PC-3 (cell line): ENCODE data around the gene ZNF621. TPM values are rescaled to one million over a fixed set of nuclear protein-coding genes. Genes with fewer than 3 reads are reported as not detected.
A peak's percentile ranks its signal among the peaks of the same experiment; 100 is the strongest.

Source experiments
- ATAC-seq: fragments of 200-7000 bp; cut with Tn5 transposase; 2 replicates; pipeline ENCODE4 v1.9.1; 2020; ENCODE audit warnings: mild to moderate bottlenecking, moderate library complexity
- BruUV-seq: library from RNA; stranded (reverse); fragments of 400-500 nt; replicated peaks from 2 replicates; lab custom pipeline; 2021; lab: Mats Ljungman, UMichigan
- CTCF ChIA-PET: fragments of 300-600 bp; sonication (Branson Sonifier 250); formaldehyde crosslinking; loops from one replicate; lab custom pipeline; 2022; ENCODE audit warnings: antibody characterized with exemption; lab: Charles Lee
- POLR2A ChIA-PET: fragments of 300-600 bp; sonication (Branson Sonifier 250); formaldehyde crosslinking; loops from one replicate; lab custom pipeline; 2022; ENCODE audit warnings: antibody characterized with exemption; ENCODE audit not compliant: unreplicated experiment; lab: Charles Lee
- DNase-seq: peaks from one replicate; pipeline ENCODE4 v3.0.0-alpha.2; 2015
- H2AFZ ChIP-seq: fragments of 300-600 bp; sonication (generic); 2 replicates; pipeline ENCODE4 v1.6.0; 2016; ENCODE audit warnings: antibody characterized with exemption, low read length
- H3F3A ChIP-seq: fragments of 300-600 bp; sonication (generic); one replicate; pipeline ENCODE4 v1.6.0; 2017; ENCODE audit warnings: antibody characterized with exemption, low read length, control low read depth, mild to moderate bottlenecking; ENCODE audit not compliant: unreplicated experiment
- H3K27ac ChIP-seq: fragments of 300-600 bp; sonication (generic); 2 replicates; pipeline ENCODE4 v1.5.1; 2016; ENCODE audit warnings: mild to moderate bottlenecking, low read length
- H3K27me3 ChIP-seq: fragments of 300-600 bp; sonication (generic); 2 replicates; pipeline ENCODE4 v1.6.1; 2016; ENCODE audit warnings: low read length, mixed read lengths
- H3K36me3 ChIP-seq: fragments of 300-600 bp; sonication (generic); 2 replicates; pipeline ENCODE4 v1.6.1; 2016; ENCODE audit warnings: low read depth, mixed run types, low read length, mixed read lengths
- H3K4me1 ChIP-seq: fragments of 300-600 bp; sonication (generic); 2 replicates; pipeline ENCODE4 v1.5.1; 2016; ENCODE audit warnings: low read length; ENCODE audit not compliant: insufficient read depth
- H3K4me2 ChIP-seq: fragments of 300-600 bp; sonication (generic); 2 replicates; pipeline ENCODE4 v1.6.0; 2016; ENCODE audit warnings: low read length
- H3K4me3 ChIP-seq: fragments of 300-600 bp; sonication (generic); 2 replicates; pipeline ENCODE4 v1.5.1; 2016; ENCODE audit warnings: mild to moderate bottlenecking, low read length, mixed read lengths
- H3K79me2 ChIP-seq: fragments of 300-600 bp; sonication (generic); 2 replicates; pipeline ENCODE4 v1.6.1; 2017; ENCODE audit warnings: low read length, mixed read lengths
- H3K9ac ChIP-seq: fragments of 300-600 bp; sonication (generic); 2 replicates; pipeline ENCODE4 v1.6.0; 2016; ENCODE audit warnings: mild to moderate bottlenecking, low read length
- H3K9me2 ChIP-seq: fragments of 300-600 bp; sonication (generic); replicated peaks from 2 replicates; pipeline ENCODE4 v1.6.1; 2016; ENCODE audit warnings: mixed run types, low read length, mixed read lengths
- H3K9me3 ChIP-seq: fragments of 300-600 bp; sonication (generic); 2 replicates; pipeline ENCODE4 v1.6.1; 2016; ENCODE audit warnings: low read length, mixed read lengths
- H4K20me1 ChIP-seq: fragments of 300-600 bp; sonication (generic); 2 replicates; pipeline ENCODE4 v1.6.1; 2016; ENCODE audit warnings: low read length, mixed read lengths
- CTCF ChIP-seq: fragments of 300-600 bp; sonication (generic); conservative IDR thresholded peaks from 2 replicates; pipeline ENCODE4 v1.5.1; 2017; ENCODE audit warnings: antibody characterized with exemption, low read depth, mild to moderate bottlenecking, low read length
- EZH2 ChIP-seq: fragments of 300-600 bp; sonication (generic); IDR thresholded peaks from one replicate; pipeline ENCODE4 v1.6.1; 2017; ENCODE audit warnings: antibody characterized with exemption, mild to moderate bottlenecking, low read length; ENCODE audit not compliant: unreplicated experiment
- EZH2phosphoT487 ChIP-seq: fragments of 300-600 bp; sonication (generic); IDR thresholded peaks from 2 replicates; pipeline ENCODE4 v1.6.1; 2018; ENCODE audit warnings: mild to moderate bottlenecking, antibody characterized with exemption, low read length, borderline replicate concordance
- intact Hi-C: fragments of 100-400 bp; cut with micrococcal nuclease; formaldehyde crosslinking; loops from 2 replicates; pipeline ENCODE4 v1.9.0; 2023
- total RNA-seq: library from RNA; depleted of rRNA; stranded (reverse); fragments of >200 nt; gene quantifications from 2 replicates; pipeline ENCODE4 v1.2.3, GENCODE V29; 2014

ZNF621 gene
- total RNA-seq, 1 experiment from 2014 or later: 17.0 TPM

- BruUV-seq: no TSS peak
- Histone ChIP-seq H2AFZ (no peak overlapping the region), H3K9me2 (no peaks in the 10 kb centered on the region), H3K9ac (no peak overlapping the region), H3K79me2 (no peaks in the 10 kb centered on the region), H3K4me3 (no peak overlapping the region), H3F3A (no peaks in the 10 kb centered on the region), H3K27me3 (no peaks in the 10 kb centered on the region), H4K20me1 (no peaks in the 10 kb centered on the region), H3K9me3 (no peaks in the 10 kb centered on the region), H3K36me3 (no peaks in the 10 kb centered on the region), H3K4me2 (no peak overlapping the region), H3K27ac (no peak overlapping the region), H3K4me1 (peaks cover 2% of the 10 kb centered on the region)
- TF ChIP-seq EZH2phosphoT487: no peak
- TF ChIP-seq CTCF: no peak
- intact Hi-C loops: no loop called here
- no peak for DNase-seq
- POLR2A ChIA-PET: no interaction called here
- ATAC-seq: no peak
- CTCF ChIA-PET: no interaction called here
Measured at GRCh38 chr3:40518848-40519247, 5.9 kb upstream of the ZNF621 start.

GRCh38 chr3:40521254-40521653 is 3.5 kb upstream of the ZNF621 start:
- no peaks in the 10 kb centered on the region for H3K9me3 ChIP-seq
- no peak overlapping the region for H3K4me2 ChIP-seq
- ChIA-PET CTCF (no interaction called here), POLR2A (no interaction called here)
- H3K36me3 ChIP-seq: no peaks in the 10 kb centered on the region
- H2AFZ ChIP-seq: no peak overlapping the region
- H3K9me2 ChIP-seq: no peaks in the 10 kb centered on the region
- no peak overlapping the region for H3K9ac ChIP-seq
- H3F3A ChIP-seq: no peaks in the 10 kb centered on the region
- peaks cover 20% of the 10 kb centered on the region for H3K4me1 ChIP-seq
- TF ChIP-seq EZH2: no peak
- TF ChIP-seq CTCF: no peak
- no peak for TF ChIP-seq EZH2phosphoT487
- no peak for DNase-seq
- no peaks in the 10 kb centered on the region for H4K20me1 ChIP-seq
- H3K27me3 ChIP-seq: no peaks in the 10 kb centered on the region
- H3K4me3 ChIP-seq: no peak overlapping the region
- no peak for ATAC-seq
- no TSS peak for BruUV-seq
- H3K27ac ChIP-seq: no peak overlapping the region
- intact Hi-C loops: no loop called here
- H3K79me2 ChIP-seq: peaks cover 15% of the 10 kb centered on the region

GRCh38 chr3:40523781-40524180 is 979 bp upstream of the ZNF621 start:
- Histone ChIP-seq H3F3A (no peaks in the 10 kb centered on the region), H3K79me2 (peaks cover 19% of the 10 kb centered on the region), H3K9me3 (no peaks in the 10 kb centered on the region), H4K20me1 (no peaks in the 10 kb centered on the region), H3K9ac (peak overlapping the region; percentile 96), H3K36me3 (no peaks in the 10 kb centered on the region), H3K27me3 (no peaks in the 10 kb centered on the region), H2AFZ (no peak overlapping the region), H3K4me2 (peak overlapping the region; percentile 96), H3K4me1 (peaks cover 20% of the 10 kb centered on the region), H3K9me2 (no peaks in the 10 kb centered on the region), H3K27ac (0 out of 2 replicates have a peak overlapping the region, but pooled peaks have one; percentile 75), H3K4me3 (peak overlapping the region; percentile 91)
- BruUV-seq: no TSS peak
- ATAC-seq (no peak), DNase-seq (peak; percentile 3)
- intact Hi-C loops: loop anchor here (1.0 to 2.0 kb wide), 3 partner anchors 17 to 214 kb away; partner anchors contain the start of genes EIF1B and ZNF620
- ChIA-PET CTCF (no interaction called here), POLR2A (interaction anchor here (0.7 kb wide), 1 partner anchor 152 kb away, joined by 3 read pairs; no protein-coding TSS in a partner anchor)
- TF ChIP-seq EZH2: no peak
- TF ChIP-seq EZH2phosphoT487: no peak
- TF ChIP-seq CTCF: no peak
